ENCODE data around the gene RGSL1.

The RGSL1 gene

GRCh38 chr1:182450087-182450486 lies at the start of gene RGSL1:
RGSL1 (plus strand) TSS chr1:182450146; CDS start chr1:182450166, 20 bp downstream.
- DNase-seq (ENCODE audit: low read depth in 2 of 2), result no peak

- no peak for DNase-seq (ENCODE audit: low read depth in 2 of 2)
Observed at GRCh38 chr1:182400567-182400966, 49.4 kb upstream of the RGSL1 start, which contains the start of gene TEDDM1. TEDDM1 (minus strand) TSS chr1:182400667; CDS start chr1:182400485, 182 bp downstream.

- DNase-seq (ENCODE audit: low read depth in 2 of 2), result no peak
Observed at GRCh38 chr1:182404781-182405180, 45.2 kb upstream of the RGSL1 start.

DNA sequence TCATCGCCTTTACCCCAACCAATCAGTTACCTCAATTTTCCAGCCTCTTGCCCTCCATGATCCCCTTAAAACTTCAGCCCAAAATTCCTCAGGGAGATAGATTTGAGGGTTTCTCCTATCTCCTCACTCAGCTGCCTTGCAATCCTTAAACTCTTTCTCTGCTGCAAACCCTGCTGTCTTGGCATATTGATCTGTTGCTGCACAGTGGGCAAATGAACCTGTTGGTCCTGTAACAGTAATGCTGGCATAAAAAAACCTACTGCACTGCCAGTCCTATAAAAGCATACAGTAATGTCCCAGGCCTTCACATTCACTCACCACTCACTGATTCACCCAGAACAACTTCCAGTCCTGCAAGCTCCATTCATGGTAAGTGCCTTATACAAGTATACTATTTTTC lies 44.4 kb upstream of the RGSL1 start:
- no peak for DNase-seq (ENCODE audit: low read depth in 2 of 2)

- no peak for DNase-seq (ENCODE audit: low read depth in 2 of 2)
Observed at GRCh38 chr1:182406012-182406411, 43.9 kb upstream of the RGSL1 start.

- no peak for DNase-seq (ENCODE audit: low read depth in 2 of 2)
Observed at GRCh38 chr1:182407724-182408123, 42.2 kb upstream of the RGSL1 start.

GRCh38 chr1:182408435-182409075 lies 41.4 kb upstream of the RGSL1 start:
- DNase-seq (ENCODE audit: low read depth in 2 of 2), result no peak

- DNase-seq (ENCODE audit: low read depth in 2 of 2), result no peak
Observed at GRCh38 chr1:182410138-182410537, 39.8 kb upstream of the RGSL1 start.

DNA sequence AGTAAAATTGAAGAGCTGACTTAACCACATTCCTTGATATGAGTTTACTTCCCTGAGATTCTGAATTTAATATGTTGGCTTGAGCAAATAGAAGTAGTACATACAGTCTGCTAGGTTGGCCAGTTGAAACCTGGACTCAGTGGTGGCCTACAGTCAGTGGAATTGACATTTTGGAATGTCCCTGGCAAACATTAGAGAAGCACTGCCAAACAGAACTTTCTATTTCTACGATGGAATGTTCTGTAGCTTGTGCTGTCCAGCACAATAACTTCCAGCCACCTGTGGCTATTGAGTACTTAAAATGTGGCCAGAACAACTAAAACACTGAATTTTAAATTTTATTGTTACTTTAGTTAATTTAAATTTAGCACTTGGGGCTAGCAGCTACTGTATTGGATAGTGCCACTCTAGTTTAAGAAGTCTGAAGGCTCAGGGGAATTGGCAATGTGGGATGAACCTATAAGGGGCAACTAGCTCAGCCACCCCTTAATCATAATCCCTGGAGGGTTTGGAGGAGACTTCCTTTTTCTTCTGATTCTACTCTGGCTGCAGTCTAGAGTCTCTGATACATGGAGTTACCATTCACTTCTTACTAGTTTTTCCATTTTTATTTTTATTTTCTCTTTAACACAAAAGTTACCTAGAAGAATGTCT lies 39.2 kb upstream of the RGSL1 start:
- no peak for DNase-seq (ENCODE audit: low read depth in 2 of 2)

- no peak for DNase-seq (ENCODE audit: low read depth in 2 of 2)
Observed at GRCh38 chr1:182413486-182413885, 36.5 kb upstream of the RGSL1 start.

DNA sequence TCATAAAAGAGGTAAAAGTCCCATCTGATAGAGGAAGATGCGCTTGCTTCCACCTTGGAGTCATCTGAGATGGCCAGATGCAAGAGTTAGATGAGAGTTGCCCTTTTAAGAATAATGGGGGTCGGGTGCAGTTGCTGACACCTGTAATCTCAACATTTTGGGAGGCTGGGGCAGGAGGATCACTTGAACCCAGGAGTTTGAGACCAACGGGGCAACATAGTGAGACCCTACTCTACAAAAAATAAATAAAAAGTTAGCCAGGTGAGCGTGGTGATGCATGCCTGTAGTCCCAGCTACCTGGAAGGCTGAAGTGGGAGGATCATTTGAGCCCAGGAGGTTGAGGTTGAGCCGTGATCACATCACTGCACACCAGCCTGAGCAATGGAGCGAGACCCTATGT lies 36.0 kb upstream of the RGSL1 start:
- no peak for DNase-seq (ENCODE audit: low read depth in 2 of 2)

DNA sequence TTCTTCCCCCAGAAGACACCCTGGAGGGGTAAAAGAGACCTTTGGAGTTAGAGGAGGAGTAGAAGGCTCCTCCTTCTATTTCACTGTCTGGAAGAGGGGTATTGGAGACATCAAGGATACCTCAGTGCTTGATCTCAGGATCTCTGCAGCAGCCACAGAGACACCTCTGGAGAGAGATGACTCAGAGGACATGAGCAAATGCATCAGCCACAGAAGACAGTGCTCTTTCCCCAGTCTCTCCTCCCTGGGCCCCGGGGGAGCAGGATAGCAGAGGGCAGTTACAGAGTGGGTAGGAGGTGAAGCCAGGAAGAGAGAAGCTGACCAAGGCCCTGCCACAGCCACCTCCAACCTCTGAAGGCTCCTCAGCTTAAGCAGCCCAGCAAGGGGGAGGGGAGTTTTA lies 34.2 kb upstream of the RGSL1 start:
- DNase-seq (ENCODE audit: low read depth in 2 of 2), result no peak

GRCh38 chr1:182426442-182427430 lies 23.2 kb upstream of the RGSL1 start:
- DNase-seq (ENCODE audit: low read depth in 2 of 2), result no peak

GRCh38 chr1:182428043-182428442 lies 21.9 kb upstream of the RGSL1 start:
- no peak for DNase-seq (ENCODE audit: low read depth in 2 of 2)

DNA sequence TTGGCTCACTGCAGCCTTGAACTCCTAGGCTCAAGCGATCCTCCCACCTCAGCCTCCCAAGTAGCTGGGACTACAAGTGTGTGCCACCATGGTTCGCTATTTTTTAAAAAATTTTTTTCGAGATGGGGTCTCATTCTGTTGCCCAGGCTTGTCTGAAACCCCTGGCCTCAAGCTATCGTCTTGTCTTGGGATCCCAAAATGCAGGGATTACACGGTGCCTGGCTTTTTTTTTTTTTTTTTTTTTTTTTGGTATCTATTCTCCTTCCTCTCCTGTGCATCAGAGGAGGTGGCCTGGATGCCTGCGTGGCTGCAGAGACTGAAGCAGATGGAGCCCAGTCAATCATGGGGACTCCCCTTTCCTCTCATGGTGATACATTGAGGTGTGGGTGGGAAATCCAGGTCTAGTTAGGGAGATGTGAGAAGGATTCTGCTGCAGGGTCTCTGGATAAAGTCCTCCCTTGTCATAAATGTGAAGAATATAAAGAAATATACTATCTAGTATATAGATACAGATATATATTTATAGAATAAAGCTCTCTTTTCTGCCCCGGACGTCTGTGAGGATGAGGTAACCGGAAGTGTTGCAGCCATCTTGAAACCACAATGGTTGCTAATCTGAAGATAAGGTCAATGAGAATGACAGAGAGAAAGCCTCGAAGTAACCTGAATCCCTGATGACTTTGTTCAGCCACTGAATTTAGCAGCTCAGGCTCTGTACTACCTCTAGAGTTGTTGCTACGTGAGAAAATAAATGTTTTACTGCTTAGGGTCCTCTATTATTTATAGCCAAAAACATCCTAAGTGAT lies 19.5 kb upstream of the RGSL1 start:
- DNase-seq (ENCODE audit: low read depth in 2 of 2), result peak; percentile 3 to 8

DNA sequence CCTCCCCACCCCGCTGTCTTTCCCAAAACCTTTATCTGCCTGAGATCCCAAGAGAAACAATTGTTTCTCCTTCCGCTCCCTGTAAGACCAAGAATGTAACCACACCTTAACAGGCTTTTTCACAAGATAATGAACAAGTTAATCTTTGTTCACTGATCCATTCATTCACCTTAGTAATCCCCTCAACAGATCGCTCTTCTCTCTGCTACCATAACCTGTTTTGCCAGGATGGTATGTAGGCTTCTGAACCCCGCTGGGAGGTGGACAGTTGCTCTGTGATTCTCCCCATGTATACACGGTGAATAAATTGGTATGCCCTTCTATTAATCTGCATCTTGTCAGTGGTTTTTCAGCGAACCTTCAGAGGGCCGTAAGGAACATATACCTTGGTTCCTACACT lies 18.7 kb upstream of the RGSL1 start:
- DNase-seq (ENCODE audit: low read depth in 2 of 2), result no peak

GRCh38 chr1:182433580-182433979 lies 16.4 kb upstream of the RGSL1 start:
- no peak for DNase-seq (ENCODE audit: low read depth in 2 of 2)

- DNase-seq (ENCODE audit: low read depth in 2 of 2), result no peak
Observed at GRCh38 chr1:182438326-182438725, 11.6 kb upstream of the RGSL1 start.

GRCh38 chr1:182441719-182442118 lies 8.2 kb upstream of the RGSL1 start:
- DNase-seq (ENCODE audit: low read depth in 2 of 2), result no peak

- DNase-seq (ENCODE audit: low read depth in 2 of 2), result no peak
Observed at GRCh38 chr1:182442333-182442732, 7.6 kb upstream of the RGSL1 start.

GRCh38 chr1:182444497-182444896 lies 5.4 kb upstream of the RGSL1 start:
- no peak for DNase-seq (ENCODE audit: low read depth in 2 of 2)

Data from stimulated activated CD8-positive, alpha-beta memory T cell treated with anti-CD3 and anti-CD28 coated beads, Interleukin-7, amount 100 ng/mL, for 4 hours (primary cell).